H1 (cell line): ENCODE data around the gene ATF3. TPM values are rescaled to one million over a fixed set of nuclear protein-coding genes. Genes with fewer than 3 reads are reported as not detected.

Source experiments
- CHD1 ChIP-seq: IDR thresholded peaks from 2 replicates; pipeline ENCODE4 v1.6.1; 2012; ENCODE audit warnings: low read depth, low read length, improper control_type of control experiment
- CHD2 ChIP-seq: IDR thresholded peaks from 2 replicates; pipeline ENCODE4 v1.6.1; 2012; ENCODE audit warnings: low read length, improper control_type of control experiment
- JUN ChIP-seq: IDR thresholded peaks from 2 replicates; pipeline ENCODE4 v1.6.1; 2011; ENCODE audit warnings: low read depth, mild to moderate bottlenecking, improper control_type of control experiment, low read length
- POLR2A ChIP-seq, 2 experiments: IDR thresholded peaks; 1 replicate in 1 of 2; 2 replicates in 1 of 2; pipeline ENCODE4 v1.6.1; 2011; ENCODE audit warnings: low read depth in 2 of 2, low read length in 2 of 2, mild to moderate bottlenecking in 2 of 2; ENCODE audit errors: control extremely low read depth in 1 of 2
- SIN3A ChIP-seq, 2 experiments: IDR thresholded peaks in 1 of 2; conservative IDR thresholded peaks in 1 of 2; 2 replicates each; pipeline ENCODE4 v1.6.1; 2011 to 2012; ENCODE audit warnings: low read length in 2 of 2, improper control_type of control experiment in 1 of 2, low read depth in 1 of 2, mild to moderate bottlenecking in 1 of 2
- YY1 ChIP-seq: IDR thresholded peaks from 2 replicates; pipeline ENCODE4 v1.6.1; 2011; ENCODE audit warnings: low read depth, mild to moderate bottlenecking, low read length
- polyA plus RNA-seq, 7 experiments: library from polyadenylated mRNA; depleted of rRNA in 3 of 7; stranded (reverse) in 5 of 7; unstranded in 2 of 7; fragments of >200 nt in 5 of 7; fragments of 200-250 nt in 2 of 7; gene quantifications; 1 replicate in 5 of 7; 2 replicates in 1 of 7; 4 replicates in 1 of 7; pipeline versions ENCODE4 v1.2.1 to v1.2.3, GENCODE V29; 2011 to 2013; ENCODE audit warnings: missing spikeins in 2 of 7, mixed read lengths in 2 of 7
- total RNA-seq: library from RNA; stranded (reverse); fragmentation: NEBNext Ultra II Directional; extraction: Animal tissue kit (Norgen Biotek cat#: 25700); gene quantifications from 2 replicates; pipeline ENCODE4 v1.2.1, GENCODE V29; 2021
- TF ChIP-seq, protein P1 (sequence below), 3 experiments: IDR thresholded peaks; 1 replicate in 2 of 3; 2 replicates in 1 of 3; pipeline versions ENCODE4 v1.5.1 to v1.6.1; 2011; ENCODE audit warnings: low read length in 3 of 3, mild to moderate bottlenecking in 3 of 3, inconsistent platforms in 2 of 3, low read depth in 1 of 3, moderate library complexity in 1 of 3; ENCODE audit not compliant: insufficient read depth in 1 of 3; ENCODE audit errors: control extremely low read depth in 1 of 3

The ATF3 gene
- total and polyA plus RNA-seq, 2 of the 8 experiments (the other 6 are each of a cell fraction or from before 2014, with no cell fraction given): 12.2 to 27.7 TPM

DNA sequence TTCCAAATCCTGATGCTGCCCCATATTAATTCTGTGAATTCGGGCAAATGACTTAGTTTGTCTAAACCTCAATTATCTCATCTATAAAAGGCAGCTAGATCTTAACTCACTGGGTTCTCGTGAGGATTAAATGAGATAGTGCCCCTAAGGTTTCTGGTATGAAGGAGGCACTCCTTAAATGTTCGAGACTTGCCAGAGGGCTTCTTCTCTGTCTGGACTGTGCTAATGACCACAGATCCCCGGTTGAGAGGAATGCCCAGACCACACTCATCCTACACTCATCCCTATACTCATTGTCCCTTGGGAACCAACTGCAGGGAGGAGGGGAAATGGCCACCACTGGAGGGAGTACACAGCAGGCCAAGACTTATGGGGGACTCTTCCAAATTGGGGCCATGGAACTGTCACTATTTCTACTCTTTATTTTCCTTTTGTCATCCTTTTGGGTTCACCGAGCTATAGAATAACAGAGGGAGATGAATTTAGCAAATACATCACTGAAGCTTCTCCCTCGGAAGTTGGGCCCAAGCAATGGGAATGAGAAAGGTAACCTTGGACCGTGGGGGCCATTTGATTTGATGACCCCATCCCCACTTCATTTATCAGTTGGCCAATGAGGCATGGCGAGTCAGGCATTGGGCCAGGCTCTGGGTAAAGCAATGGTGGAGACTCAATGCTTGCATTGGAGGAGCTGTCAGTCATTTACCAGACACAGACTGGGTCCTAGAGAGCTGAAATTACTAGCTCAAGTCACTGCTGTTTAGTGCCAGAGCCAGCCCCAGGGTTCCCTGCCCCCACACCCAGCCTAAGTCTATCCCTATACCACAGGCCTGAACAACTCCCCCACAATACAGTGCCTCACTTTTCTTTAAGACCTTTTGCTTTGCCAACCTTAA is 5.1 kb downstream of the ATF3 start (continued):
- TF ChIP-seq, protein P1, sequence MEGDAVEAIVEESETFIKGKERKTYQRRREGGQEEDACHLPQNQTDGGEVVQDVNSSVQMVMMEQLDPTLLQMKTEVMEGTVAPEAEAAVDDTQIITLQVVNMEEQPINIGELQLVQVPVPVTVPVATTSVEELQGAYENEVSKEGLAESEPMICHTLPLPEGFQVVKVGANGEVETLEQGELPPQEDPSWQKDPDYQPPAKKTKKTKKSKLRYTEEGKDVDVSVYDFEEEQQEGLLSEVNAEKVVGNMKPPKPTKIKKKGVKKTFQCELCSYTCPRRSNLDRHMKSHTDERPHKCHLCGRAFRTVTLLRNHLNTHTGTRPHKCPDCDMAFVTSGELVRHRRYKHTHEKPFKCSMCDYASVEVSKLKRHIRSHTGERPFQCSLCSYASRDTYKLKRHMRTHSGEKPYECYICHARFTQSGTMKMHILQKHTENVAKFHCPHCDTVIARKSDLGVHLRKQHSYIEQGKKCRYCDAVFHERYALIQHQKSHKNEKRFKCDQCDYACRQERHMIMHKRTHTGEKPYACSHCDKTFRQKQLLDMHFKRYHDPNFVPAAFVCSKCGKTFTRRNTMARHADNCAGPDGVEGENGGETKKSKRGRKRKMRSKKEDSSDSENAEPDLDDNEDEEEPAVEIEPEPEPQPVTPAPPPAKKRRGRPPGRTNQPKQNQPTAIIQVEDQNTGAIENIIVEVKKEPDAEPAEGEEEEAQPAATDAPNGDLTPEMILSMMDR (IDR thresholded peaks at IDR 0.05; ENCODE audit: control extremely low read depth in 1 of 3, insufficient read depth in 1 of 3, low read depth in 1 of 3, low read length in 3 of 3): no peak
- TF ChIP-seq JUN (no peak), POLR2A (IDR thresholded peaks at IDR 0.05; ENCODE audit: control extremely low read depth in 1 of 2, low read depth in 2 of 2, low read length in 2 of 2) (peak; percentile 23 to 53; a peak in 2 of 3 replicates), CHD2 (no peak), CHD1 (no peak), YY1 (no peak), SIN3A (conservative IDR thresholded peaks at IDR 0.05 in 1 of 2, IDR thresholded peaks at IDR 0.05 in 1 of 2; ENCODE audit: low read depth in 1 of 2, low read length in 2 of 2) (no peak)
